B cell (primary cell): ENCODE results near the gene QRFP. TPM values are rescaled to one million over a fixed set of nuclear protein-coding genes. Genes with fewer than 3 reads are reported as not detected.

Experiments
- ATAC-seq: fragments of 200-7000 bp; cut with Tn5 transposase; one replicate; pipeline ENCODE4 v1.10.0; 2021; ENCODE audit warnings: low read depth, mild to moderate bottlenecking, moderate number of reproducible peaks, moderate library complexity
- CTCF ChIA-PET: fragments of 350-600 bp; sonication (Branson Sonifier 250); formaldehyde crosslinking; loops from one replicate; lab custom pipeline; 2021; ENCODE audit warnings: antibody characterized with exemption, inconsistent platforms; lab: Charles Lee
- POLR2A ChIA-PET: fragments of 350-600 bp; sonication (Branson Sonifier 250); formaldehyde crosslinking; loops from one replicate; lab custom pipeline; 2021; ENCODE audit warnings: antibody characterized with exemption; lab: Charles Lee
- DNase-seq: peaks from one replicate; pipeline ENCODE4 v3.0.0; 2013
- H2AFZ ChIP-seq: 2 replicates; pipeline ENCODE4 v1.6.1; 2012; ENCODE audit warnings: mild to moderate bottlenecking, low read depth, low read length; ENCODE audit not compliant: insufficient read depth, poor library complexity, severe bottlenecking
- H3K27ac ChIP-seq, 2 donors: 1 replicate in 1 of 2; 2 replicates in 1 of 2; pipeline ENCODE4 v1.5.1; 2012 to 2013; ENCODE audit warnings: low read length in 2 of 2, mild to moderate bottlenecking in 2 of 2, moderate library complexity in 1 of 2
- H3K27me3 ChIP-seq, 4 experiments: fragments of 200-600 bp in 1 of 4; sonication (generic) in 1 of 4; replicated peaks in 1 of 4; 1 replicate in 2 of 4; 2 replicates in 2 of 4; pipeline versions ENCODE4 v1.6.1 to v1.7.0; 2013 to 2016; ENCODE audit warnings: low read length in 3 of 4, mild to moderate bottlenecking in 2 of 4, mixed read lengths in 1 of 4, moderate library complexity in 1 of 4; ENCODE audit not compliant: insufficient read depth in 4 of 4, control insufficient read depth in 3 of 4; ENCODE audit errors: control extremely low read depth in 1 of 4
- H3K36me3 ChIP-seq, 2 experiments: replicated peaks in 1 of 2; 1 replicate in 1 of 2; 2 replicates in 1 of 2; pipeline versions ENCODE4 v1.6.1 to v1.7.1; 2013; ENCODE audit warnings: low read length in 1 of 2; ENCODE audit not compliant: insufficient read depth in 2 of 2, control insufficient read depth in 1 of 2; ENCODE audit errors: control extremely low read depth in 1 of 2, extremely low read depth in 1 of 2
- H3K4me1 ChIP-seq, 2 donors: fragments of 200-600 bp in 1 of 2; sonication (generic) in 1 of 2; 1 replicate in 1 of 2; 2 replicates in 1 of 2; pipeline versions ENCODE4 v1.5.1 to v1.6.1; 2013 to 2017; ENCODE audit warnings: low read length in 2 of 2; ENCODE audit not compliant: control insufficient read depth in 2 of 2, insufficient read depth in 2 of 2
- H3K4me2 ChIP-seq: replicated peaks from 2 replicates; pipeline ENCODE3; 2012; ENCODE audit warnings: mild to moderate bottlenecking, low read depth, low read length; ENCODE audit not compliant: poor library complexity, severe bottlenecking
- H3K4me3 ChIP-seq, 5 experiments: fragments of 200-600 bp in 1 of 5; sonication (generic) in 1 of 5; 1 replicate in 3 of 5; 2 replicates in 2 of 5; pipeline versions ENCODE4 v1.5.1 to v1.7.0; 2011 to 2016; ENCODE audit warnings: low read length in 4 of 5, mild to moderate bottlenecking in 4 of 5, low read depth in 2 of 5, control low read depth in 1 of 5, moderate library complexity in 1 of 5; ENCODE audit not compliant: insufficient read depth in 1 of 5; ENCODE audit errors: control extremely low read depth in 1 of 5, extremely low read depth in 1 of 5
- H3K79me2 ChIP-seq: fragments of 200-600 bp; sonication (generic); one replicate; pipeline ENCODE4 v1.6.0; 2016; ENCODE audit warnings: low read length; ENCODE audit not compliant: control insufficient read depth, insufficient read depth
- H3K9ac ChIP-seq: fragments of 200-600 bp; sonication (generic); 2 replicates; pipeline ENCODE4 v1.6.1; 2017; ENCODE audit warnings: mild to moderate bottlenecking, low read length, moderate library complexity
- H3K9me3 ChIP-seq, 3 donors: one replicate each; pipeline versions ENCODE4 v1.6.1 to v1.7.1; 2013; ENCODE audit warnings: low read length in 2 of 3; ENCODE audit not compliant: control insufficient read depth in 2 of 3, insufficient read depth in 1 of 3; ENCODE audit errors: control extremely low read depth in 1 of 3
- H4K20me1 ChIP-seq: 2 replicates; pipeline ENCODE4 v1.6.0; 2012; ENCODE audit warnings: mild to moderate bottlenecking, low read length; ENCODE audit not compliant: insufficient read depth, control insufficient read depth, poor library complexity, severe bottlenecking
- H3K27ac Mint-ChIP-seq: one replicate; pipeline ENCODE4 v1.8.0; 2021; ENCODE audit warnings: mixed read lengths
- H3K27me3 Mint-ChIP-seq: one replicate; pipeline ENCODE4 v1.8.0; 2021; ENCODE audit warnings: mixed read lengths
- H3K4me1 Mint-ChIP-seq: one replicate; pipeline ENCODE4 v1.8.0; 2021; ENCODE audit warnings: mixed read lengths
- H3K4me3 Mint-ChIP-seq: one replicate; pipeline ENCODE4 v1.8.0; 2021; ENCODE audit warnings: mixed read lengths
- H3K9me3 Mint-ChIP-seq: one replicate; pipeline ENCODE4 v1.8.0; 2022; ENCODE audit warnings: mixed read lengths; ENCODE audit not compliant: insufficient read depth
- EZH2 ChIP-seq: IDR thresholded peaks from 2 replicates; pipeline ENCODE4 v1.6.1; 2012; ENCODE audit warnings: borderline replicate concordance, low read depth, mild to moderate bottlenecking, moderate library complexity, low read length; ENCODE audit not compliant: insufficient read depth, poor library complexity, severe bottlenecking
- WGBS: methylation state at CpG from one replicate; pipeline ENCODE4 v1.1.5; 2013; ENCODE audit warnings: missing lambda C conversion rate; ENCODE audit not compliant: insufficient coverage; 5-methylcytosine and 5-hydroxymethylcytosine counted together
- intact Hi-C: fragments of 100-400 bp; cut with micrococcal nuclease; formaldehyde crosslinking; loops from one replicate; pipeline ENCODE4 v1.10.0; 2022
- polyA plus RNA-seq: library from polyadenylated mRNA; depleted of rRNA; stranded (reverse); fragments of >200 nt; gene quantifications from 2 replicates; pipeline ENCODE4 v1.2.3, GENCODE V29; 2012
- total RNA-seq, 2 donors: library from RNA; stranded (reverse); fragments of 120-200 nt in 1 of 2; gene quantifications; 1 replicate in 1 of 2; 2 replicates in 1 of 2; pipeline versions ENCODE4 v1.2.3 to v1.2.4, GENCODE V29; 2013 to 2022
- TF ChIP-seq, protein P1 (sequence below): fragments of 200-600 bp; IDR thresholded peaks from one replicate; pipeline ENCODE4 v1.8.0; 2022; ENCODE audit warnings: antibody characterized with exemption, mild to moderate bottlenecking

The QRFP gene
- total and polyA plus RNA-seq, 2 donors (not counting 1 experiment from before 2014, with no cell fraction given), result 0.07 TPM; not detected in 1

DNA sequence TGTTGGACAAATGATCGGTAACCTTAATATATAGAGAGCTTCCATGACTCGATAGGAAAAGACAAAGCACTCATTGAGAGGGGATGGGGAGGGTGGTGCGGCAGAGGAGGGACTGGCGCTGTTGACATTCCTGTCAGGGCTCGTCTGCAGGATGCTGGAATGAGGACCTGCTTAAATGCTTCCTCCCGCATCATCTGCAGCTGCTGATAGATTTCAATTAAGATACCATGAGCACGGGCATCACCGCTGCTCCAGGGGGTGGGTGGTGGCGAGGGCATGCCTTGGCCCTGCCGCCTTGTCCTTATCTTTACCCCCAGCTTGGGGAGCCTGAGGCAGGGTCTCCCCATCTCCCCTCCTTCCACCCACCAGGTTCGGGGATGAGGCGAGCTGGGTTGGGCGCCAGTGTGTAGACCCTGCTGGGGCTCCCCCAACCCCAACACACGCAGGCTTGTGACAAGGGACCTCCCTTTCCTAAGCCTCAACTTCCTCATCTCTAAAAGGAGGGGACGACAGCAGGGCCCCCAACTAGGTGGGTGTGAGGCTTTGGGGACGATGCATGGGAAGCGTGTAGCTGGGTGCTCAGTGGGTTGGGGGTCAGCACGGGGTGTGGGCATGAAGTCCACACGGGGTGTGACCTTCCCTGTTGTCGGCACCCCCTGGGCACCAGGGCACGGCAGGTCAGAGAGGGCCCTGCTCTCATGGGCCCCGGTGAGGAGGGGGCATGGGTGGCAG is 11.7 kb upstream of the QRFP start:
- H3K79me2 ChIP-seq, result no peaks in the 10 kb centered on the region
- ChIA-PET POLR2A (no interaction called here), CTCF (no interaction called here)
- no peak overlapping the region for H3K27ac ChIP-seq
- no peak overlapping the region for H3K4me3 ChIP-seq
- intact Hi-C loops, result no loop called here
- ATAC-seq, result no peak
- no peak for DNase-seq
- H4K20me1 ChIP-seq, result no peaks in the 10 kb centered on the region
- H3K9ac ChIP-seq, result no peak overlapping the region
- Mint-ChIP-seq H3K4me1 (no peaks in the 10 kb centered on the region), H3K27ac (no peak overlapping the region), H3K27me3 (peaks cover 5% of the 10 kb centered on the region), H3K9me3 (no peaks in the 10 kb centered on the region), H3K4me3 (no peak overlapping the region)
- no peaks in the 10 kb centered on the region for H3K4me1 ChIP-seq
- H3K4me2 ChIP-seq, result no peak overlapping the region
- no peaks in the 10 kb centered on the region for H3K27me3 ChIP-seq
- H3K9me3 ChIP-seq, result peaks cover 0 to 8% (median 0%) of the 10 kb centered on the region in 3 donors
- H2AFZ ChIP-seq, result no peak overlapping the region
- no peaks in the 10 kb centered on the region for H3K36me3 ChIP-seq
- WGBS, result 61% methylated on average over 17 of the region's 22 CpGs
- TF ChIP-seq, protein P1, sequence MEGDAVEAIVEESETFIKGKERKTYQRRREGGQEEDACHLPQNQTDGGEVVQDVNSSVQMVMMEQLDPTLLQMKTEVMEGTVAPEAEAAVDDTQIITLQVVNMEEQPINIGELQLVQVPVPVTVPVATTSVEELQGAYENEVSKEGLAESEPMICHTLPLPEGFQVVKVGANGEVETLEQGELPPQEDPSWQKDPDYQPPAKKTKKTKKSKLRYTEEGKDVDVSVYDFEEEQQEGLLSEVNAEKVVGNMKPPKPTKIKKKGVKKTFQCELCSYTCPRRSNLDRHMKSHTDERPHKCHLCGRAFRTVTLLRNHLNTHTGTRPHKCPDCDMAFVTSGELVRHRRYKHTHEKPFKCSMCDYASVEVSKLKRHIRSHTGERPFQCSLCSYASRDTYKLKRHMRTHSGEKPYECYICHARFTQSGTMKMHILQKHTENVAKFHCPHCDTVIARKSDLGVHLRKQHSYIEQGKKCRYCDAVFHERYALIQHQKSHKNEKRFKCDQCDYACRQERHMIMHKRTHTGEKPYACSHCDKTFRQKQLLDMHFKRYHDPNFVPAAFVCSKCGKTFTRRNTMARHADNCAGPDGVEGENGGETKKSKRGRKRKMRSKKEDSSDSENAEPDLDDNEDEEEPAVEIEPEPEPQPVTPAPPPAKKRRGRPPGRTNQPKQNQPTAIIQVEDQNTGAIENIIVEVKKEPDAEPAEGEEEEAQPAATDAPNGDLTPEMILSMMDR, result no peak

DNA sequence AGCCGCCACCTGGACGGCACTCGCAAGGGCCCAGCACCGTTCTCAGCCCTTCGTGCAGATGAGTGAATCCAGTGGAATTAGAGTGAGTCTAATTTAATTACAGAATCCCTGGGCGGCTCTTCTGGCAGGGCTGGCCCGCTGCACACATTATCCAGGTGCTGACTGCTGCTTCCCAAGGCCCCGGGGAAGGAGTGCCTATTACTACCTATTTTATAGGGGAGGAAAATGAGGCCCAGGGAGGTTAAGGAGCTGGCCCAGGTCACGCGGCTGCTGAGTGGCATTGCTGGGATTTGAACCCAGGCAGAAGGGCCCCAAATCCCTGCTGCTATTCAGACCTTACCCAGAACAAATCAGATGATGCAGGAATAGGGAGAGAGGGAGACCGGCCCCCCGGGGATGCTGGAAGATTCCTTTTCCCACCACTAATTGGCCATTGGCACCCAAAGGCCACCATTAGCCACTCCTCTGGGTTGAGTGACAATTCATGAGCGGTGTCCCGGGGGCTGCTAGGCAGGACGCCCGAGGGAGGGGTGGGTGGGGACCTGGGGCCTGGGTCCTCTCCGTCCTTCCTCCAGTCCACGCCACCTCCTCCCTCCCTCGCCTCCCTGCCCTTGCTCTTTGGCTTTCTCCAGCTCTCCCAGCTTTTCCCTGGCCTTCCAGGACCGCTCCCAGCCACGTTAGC is 10.3 kb upstream of the QRFP start:
- H3K27me3 Mint-ChIP-seq, result peaks cover 5% of the 10 kb centered on the region
- H3K27ac Mint-ChIP-seq, result no peak overlapping the region
- H4K20me1 ChIP-seq, result no peaks in the 10 kb centered on the region
- no peak overlapping the region for H3K4me2 ChIP-seq
- CTCF ChIA-PET, result no interaction called here
- DNase-seq (no peak), ATAC-seq (no peak)
- H3K9ac ChIP-seq, result no peak overlapping the region
- peaks cover 0 to 8% (median 0%) of the 10 kb centered on the region in 3 donors for H3K9me3 ChIP-seq
- H3K4me1 ChIP-seq, result no peaks in the 10 kb centered on the region
- H3K79me2 ChIP-seq, result no peaks in the 10 kb centered on the region
- H3K4me1 Mint-ChIP-seq, result no peaks in the 10 kb centered on the region
- intact Hi-C loops, result no loop called here
- H3K36me3 ChIP-seq, result no peaks in the 10 kb centered on the region
- H3K27ac ChIP-seq, result no peak overlapping the region
- H3K27me3 ChIP-seq, result no peaks in the 10 kb centered on the region
- H3K4me3 Mint-ChIP-seq, result no peak overlapping the region
- H3K4me3 ChIP-seq, result no peak overlapping the region
- H2AFZ ChIP-seq, result no peak overlapping the region
- POLR2A ChIA-PET, result no interaction called here
- no peak for TF ChIP-seq EZH2
- TF ChIP-seq, protein P1, result no peak
- no peaks in the 10 kb centered on the region for H3K9me3 Mint-ChIP-seq
- 80% methylated on average over 9 of the region's 21 CpGs for WGBS
